Measurements from ENCODE around the gene RNF25.

The RNF25 gene

DNA sequence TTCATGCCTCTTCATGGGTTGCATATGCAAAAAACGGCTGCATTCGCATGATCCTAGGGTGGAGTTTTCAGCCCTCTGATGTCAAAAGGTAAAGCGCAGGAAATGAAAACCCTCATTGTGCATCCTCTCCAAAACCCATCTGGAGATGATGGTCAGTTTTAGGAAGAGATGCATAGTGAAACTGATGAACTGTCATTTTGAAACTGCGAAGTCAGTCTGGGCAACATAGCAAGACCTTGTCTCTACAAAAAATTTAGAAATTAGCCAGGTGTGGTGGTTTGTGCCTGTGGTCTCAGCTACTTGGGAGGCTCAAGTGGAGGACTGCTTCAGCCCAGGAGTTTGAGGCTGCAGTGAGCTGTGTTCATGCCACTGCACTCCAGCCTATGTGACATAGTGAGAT is 36.3 kb upstream of the RNF25 start:
- TF ChIP-seq, protein P1, sequence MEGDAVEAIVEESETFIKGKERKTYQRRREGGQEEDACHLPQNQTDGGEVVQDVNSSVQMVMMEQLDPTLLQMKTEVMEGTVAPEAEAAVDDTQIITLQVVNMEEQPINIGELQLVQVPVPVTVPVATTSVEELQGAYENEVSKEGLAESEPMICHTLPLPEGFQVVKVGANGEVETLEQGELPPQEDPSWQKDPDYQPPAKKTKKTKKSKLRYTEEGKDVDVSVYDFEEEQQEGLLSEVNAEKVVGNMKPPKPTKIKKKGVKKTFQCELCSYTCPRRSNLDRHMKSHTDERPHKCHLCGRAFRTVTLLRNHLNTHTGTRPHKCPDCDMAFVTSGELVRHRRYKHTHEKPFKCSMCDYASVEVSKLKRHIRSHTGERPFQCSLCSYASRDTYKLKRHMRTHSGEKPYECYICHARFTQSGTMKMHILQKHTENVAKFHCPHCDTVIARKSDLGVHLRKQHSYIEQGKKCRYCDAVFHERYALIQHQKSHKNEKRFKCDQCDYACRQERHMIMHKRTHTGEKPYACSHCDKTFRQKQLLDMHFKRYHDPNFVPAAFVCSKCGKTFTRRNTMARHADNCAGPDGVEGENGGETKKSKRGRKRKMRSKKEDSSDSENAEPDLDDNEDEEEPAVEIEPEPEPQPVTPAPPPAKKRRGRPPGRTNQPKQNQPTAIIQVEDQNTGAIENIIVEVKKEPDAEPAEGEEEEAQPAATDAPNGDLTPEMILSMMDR (IDR thresholded peaks at IDR 0.05; ENCODE audit: low read depth, low read length), result no peak
- in situ Hi-C loops (cut with HindIII; ENCODE audit: low sequenced_read_pairs), result no loop called here
- DNase-seq (ENCODE audit: low read depth, low spot score), result no peak
- H3K4me3 ChIP-seq (ENCODE audit: low read depth, low read length), result no peak overlapping the region

DNA sequence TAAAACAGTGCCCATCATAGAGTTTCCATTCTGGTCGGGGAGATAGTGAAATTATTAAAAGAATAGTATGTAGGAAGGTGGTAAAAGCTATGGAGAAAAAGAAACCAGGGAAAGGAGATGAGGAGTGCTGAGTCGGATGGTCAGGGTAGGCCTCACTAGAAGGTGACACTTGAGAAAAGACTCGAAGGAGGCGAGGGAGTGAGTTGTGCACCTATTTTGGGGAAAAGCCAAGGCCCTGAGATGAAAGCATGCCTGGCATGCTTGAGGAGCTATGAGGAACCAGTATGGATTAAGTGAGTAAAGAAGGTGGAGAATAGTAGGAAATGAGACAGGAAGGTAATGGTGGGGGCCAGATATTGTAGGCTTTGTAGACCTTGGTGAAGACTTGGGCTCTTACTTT is 31.5 kb upstream of the RNF25 start:
- TF ChIP-seq, protein P1 (IDR thresholded peaks at IDR 0.05; ENCODE audit: low read depth, low read length), result no peak
- no peak overlapping the region for H3K4me3 ChIP-seq (ENCODE audit: low read depth, low read length)
- DNase-seq (ENCODE audit: low read depth, low spot score), result no peak
- in situ Hi-C loops (cut with HindIII; ENCODE audit: low sequenced_read_pairs), result no loop called here

DNA sequence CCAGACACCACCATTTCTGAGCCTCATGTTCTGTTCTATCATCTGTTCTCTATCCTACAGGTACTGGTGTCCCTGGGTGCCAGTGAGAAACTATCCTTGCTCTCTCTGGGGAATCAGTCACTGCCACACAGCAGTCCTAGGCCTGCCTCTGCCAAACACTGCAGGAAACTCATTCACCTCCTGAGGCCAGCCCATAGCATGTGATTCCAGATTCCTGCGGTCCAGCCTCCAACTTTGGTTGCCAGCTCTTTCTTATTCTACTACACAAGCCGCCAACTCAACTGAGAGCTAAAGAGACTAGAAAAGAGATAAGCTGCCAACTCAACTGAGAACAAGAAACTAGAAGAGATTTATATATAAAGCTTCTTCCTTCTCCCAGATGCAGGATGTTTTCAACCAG is 30.0 kb upstream of the RNF25 start:
- TF ChIP-seq, protein P1 (IDR thresholded peaks at IDR 0.05; ENCODE audit: low read depth, low read length), result no peak
- peak; percentile 61 for DNase-seq (ENCODE audit: low read depth, low spot score)
- in situ Hi-C loops (cut with HindIII; ENCODE audit: low sequenced_read_pairs), result no loop called here
- H3K4me3 ChIP-seq (ENCODE audit: low read depth, low read length), result no peak overlapping the region

DNA sequence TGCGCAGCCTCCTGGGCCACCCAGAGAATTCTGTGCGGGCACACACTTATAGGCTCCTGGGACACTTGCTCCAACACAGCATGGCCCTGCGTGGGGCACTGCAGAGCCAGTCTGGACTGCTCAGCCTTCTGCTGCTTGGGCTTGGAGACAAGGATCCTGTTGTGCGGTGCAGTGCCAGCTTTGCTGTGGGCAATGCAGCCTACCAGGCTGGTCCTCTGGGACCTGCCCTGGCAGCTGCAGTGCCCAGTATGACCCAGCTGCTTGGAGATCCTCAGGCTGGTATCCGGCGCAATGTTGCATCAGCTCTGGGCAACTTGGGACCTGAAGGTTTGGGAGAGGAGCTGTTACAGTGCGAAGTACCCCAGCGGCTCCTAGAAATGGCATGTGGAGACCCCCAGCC is 27.1 kb upstream of the RNF25 start:
- in situ Hi-C loops (cut with HindIII; ENCODE audit: low sequenced_read_pairs), result no loop called here
- DNase-seq (ENCODE audit: low read depth, low spot score), result no peak
- TF ChIP-seq, protein P1 (IDR thresholded peaks at IDR 0.05; ENCODE audit: low read depth, low read length), result no peak
- H3K4me3 ChIP-seq (ENCODE audit: low read depth, low read length), result no peak overlapping the region

DNA sequence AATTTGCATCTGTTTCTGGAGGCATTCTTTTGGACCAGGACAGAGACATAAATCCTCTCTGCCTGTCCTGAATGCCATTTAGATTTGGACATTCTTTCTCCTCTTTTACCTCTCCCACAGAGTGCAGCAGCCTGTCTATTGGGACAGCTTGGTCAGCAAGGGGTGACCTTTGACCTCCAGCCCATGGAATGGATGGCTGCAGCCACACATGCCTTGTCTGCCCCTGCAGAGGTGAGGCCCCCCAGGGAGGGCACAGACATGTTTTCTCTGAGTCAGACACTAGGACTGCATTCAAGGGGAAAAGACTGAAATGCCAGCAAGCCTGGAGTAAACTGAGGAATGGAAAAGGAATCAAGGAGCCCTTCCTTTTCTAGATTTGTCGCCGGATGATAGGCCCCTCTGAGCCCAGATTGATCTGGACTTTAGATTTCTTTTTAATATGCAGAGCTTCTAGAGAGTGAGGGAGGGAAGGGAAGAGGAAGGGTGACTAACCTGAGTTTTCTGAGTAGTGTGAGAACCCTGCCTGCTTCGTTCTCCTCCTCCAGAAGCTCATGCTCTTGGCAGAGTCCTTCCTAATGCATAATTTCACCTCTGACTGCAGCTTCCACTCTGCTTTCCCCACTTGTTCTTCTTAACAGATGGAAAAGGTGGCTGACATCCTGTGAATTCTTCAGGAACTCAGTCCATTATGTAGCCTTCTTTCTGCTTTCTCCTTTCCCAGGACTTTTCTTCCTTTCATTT is 22.8 kb upstream of the RNF25 start:
- in situ Hi-C loops (cut with HindIII; ENCODE audit: low sequenced_read_pairs), result no loop called here
- no peak overlapping the region for H3K4me3 ChIP-seq (ENCODE audit: low read depth, low read length)
- DNase-seq (ENCODE audit: low read depth, low spot score), result peak; percentile 56
- TF ChIP-seq, protein P1 (IDR thresholded peaks at IDR 0.05; ENCODE audit: low read depth, low read length), result no peak

DNA sequence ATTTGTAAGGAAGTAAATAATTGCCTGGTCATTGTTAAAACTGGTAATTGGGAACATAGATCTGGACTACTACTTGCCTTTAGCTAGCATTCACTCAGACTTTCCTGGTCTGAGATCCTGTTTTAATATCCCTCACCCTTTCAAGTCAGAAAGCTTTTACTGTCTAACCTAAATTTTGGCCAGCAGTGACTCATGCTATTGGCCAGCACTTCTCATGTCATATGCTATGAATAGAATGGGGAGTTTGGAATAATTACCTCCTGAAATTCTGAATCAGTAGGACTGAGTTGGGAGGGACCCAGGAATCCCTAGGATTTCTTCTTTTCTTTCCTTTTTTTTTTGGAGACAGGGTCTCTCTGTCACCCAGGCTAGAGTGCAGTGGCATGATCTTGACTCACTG is 19.4 kb upstream of the RNF25 start:
- in situ Hi-C loops (cut with HindIII; ENCODE audit: low sequenced_read_pairs), result no loop called here
- DNase-seq (ENCODE audit: low read depth, low spot score), result peak; percentile 35
- TF ChIP-seq, protein P1 (IDR thresholded peaks at IDR 0.05; ENCODE audit: low read depth, low read length), result no peak
- no peak overlapping the region for H3K4me3 ChIP-seq (ENCODE audit: low read depth, low read length)
